GM12878 (cell line): ENCODE measurements around the gene SNRK. TPM values are rescaled to one million over a fixed set of nuclear protein-coding genes. Genes with fewer than 3 reads are reported as not detected.

ENCODE experiments used
- ATAC-seq: fragments of 200-7000 bp; cut with Tn5 transposase; 3 replicates; pipeline ENCODE4 v1.9.1; 2020; ENCODE audit warnings: mild to moderate bottlenecking, moderate library complexity
- BruUV-seq: library from RNA; stranded (reverse); fragments of 400-500 nt; replicated peaks from 2 replicates; lab custom pipeline; 2021; lab: Mats Ljungman, UMichigan
- CTCF ChIA-PET: fragments of 300-600 bp; sonication (Branson Sonifier 250); formaldehyde crosslinking; extraction: SDS; loops from one replicate; lab custom pipeline; 2021; ENCODE audit warnings: inconsistent platforms; lab: Yijun Ruan, JAX
- POLR2A ChIA-PET: fragments of 350-600 bp; formaldehyde crosslinking; extraction: SDS; loops from one replicate; lab custom pipeline; 2021; ENCODE audit warnings: inconsistent platforms; lab: Charles Lee
- RAD21 ChIA-PET: fragments of 300-600 bp; sonication (Branson Sonifier 250); formaldehyde crosslinking; loops from one replicate; lab custom pipeline; 2023; ENCODE audit warnings: antibody characterized with exemption; ENCODE audit not compliant: unreplicated experiment; lab: Charles Lee
- SMC1A ChIA-PET: fragments of 300-600 bp; sonication (Branson Sonifier 250); formaldehyde crosslinking; loops from one replicate; lab custom pipeline; 2023; ENCODE audit not compliant: unreplicated experiment, uncharacterized antibody; lab: Charles Lee
- DNase-seq: peaks from one replicate; pipeline ENCODE4 v3.0.0-alpha.2; 2011; ENCODE audit warnings: low read depth, low spot score
- FAIRE-seq: peaks from 3 replicates; lab custom pipeline; 2011; peaks lifted over from hg19 to GRCh38; lab: Jason Lieb, UNC
- H2AFZ ChIP-seq: 2 replicates; pipeline ENCODE4 v1.6.0; 2011; ENCODE audit warnings: low read depth, low read length, control low read depth; ENCODE audit not compliant: control insufficient read depth
- H3K27ac ChIP-seq: 2 replicates; pipeline ENCODE4 v1.5.1; 2011; ENCODE audit warnings: control low read depth; ENCODE audit not compliant: control insufficient read depth, insufficient read depth
- H3K27me3 ChIP-seq, 2 experiments: replicated peaks in 1 of 2; 2 replicates each; pipeline versions ENCODE4 v1.6.0 to v1.6.1; 2011; ENCODE audit warnings: low read length in 1 of 2; ENCODE audit not compliant: control insufficient read depth in 2 of 2, insufficient read depth in 2 of 2
- H3K36me3 ChIP-seq, 2 experiments: 2 replicates each; pipeline ENCODE4 v1.5.1; 2011; ENCODE audit warnings: low read length in 1 of 2; ENCODE audit not compliant: control insufficient read depth in 2 of 2, insufficient read depth in 2 of 2
- H3K4me1 ChIP-seq: 2 replicates; pipeline ENCODE4 v1.6.1; 2011; ENCODE audit warnings: mild to moderate bottlenecking, low read length, moderate library complexity, mixed read lengths; ENCODE audit not compliant: control insufficient read depth, insufficient read depth
- H3K4me2 ChIP-seq: 2 replicates; pipeline ENCODE4 v1.6.0; 2011; ENCODE audit warnings: control low read depth; ENCODE audit not compliant: control insufficient read depth, insufficient read depth
- H3K4me3 ChIP-seq: fragments of 200-600 bp; sonication (generic); 2 replicates; pipeline ENCODE4 v1.5.1; 2016
- H3K79me2 ChIP-seq: 2 replicates; pipeline ENCODE4 v1.6.0; 2011; ENCODE audit warnings: low read length; ENCODE audit not compliant: control insufficient read depth, insufficient read depth
- H3K9ac ChIP-seq: 2 replicates; pipeline ENCODE4 v1.8.0; 2011; ENCODE audit warnings: low read length, control low read depth, mixed read lengths; ENCODE audit not compliant: control insufficient read depth, insufficient read depth
- H3K9me3 ChIP-seq: replicated peaks from 3 replicates; pipeline ENCODE4 v1.5.1; 2011; ENCODE audit warnings: mild to moderate bottlenecking, low read length; ENCODE audit not compliant: control insufficient read depth, insufficient read depth
- H4K20me1 ChIP-seq: 2 replicates; pipeline ENCODE4 v1.6.0; 2011; ENCODE audit not compliant: control insufficient read depth, insufficient read depth
- BRCA1 ChIP-seq: IDR thresholded peaks from 2 replicates; pipeline ENCODE4 v1.6.1; 2011; ENCODE audit warnings: low read depth, low read length, improper control_type of control experiment
- E2F4 ChIP-seq: IDR thresholded peaks from 2 replicates; pipeline ENCODE4 v1.6.1; 2012; ENCODE audit warnings: low read depth, low read length, improper control_type of control experiment
- KAT2A ChIP-seq: conservative IDR thresholded peaks from 2 replicates; pipeline ENCODE4 v1.6.1; 2011; ENCODE audit warnings: low read depth, low read length; ENCODE audit not compliant: control insufficient read depth
- POLR2AphosphoS2 ChIP-seq: IDR thresholded peaks from 2 replicates; pipeline ENCODE4 v1.6.1; 2011; ENCODE audit warnings: low read depth, mild to moderate bottlenecking, low read length, improper control_type of control experiment, moderate library complexity
- SMAD1 ChIP-seq: fragments of 450-650 bp; IDR thresholded peaks from 2 replicates; pipeline ENCODE4 v1.6.1; 2018; ENCODE audit warnings: mild to moderate bottlenecking, low read depth; ENCODE audit not compliant: partially characterized antibody
- SMAD5 ChIP-seq: IDR thresholded peaks from 2 replicates; pipeline ENCODE4 v1.6.1; 2016; ENCODE audit warnings: antibody characterized with exemption, low read depth
- TCF3 ChIP-seq: IDR thresholded peaks from 2 replicates; pipeline ENCODE4 v1.6.1; 2012; ENCODE audit warnings: low read depth, mild to moderate bottlenecking, low read length, borderline replicate concordance; ENCODE audit not compliant: insufficient read depth
- ZBTB4 ChIP-seq: fragments of 450-650 bp; formaldehyde crosslinking; IDR thresholded peaks from 2 replicates; pipeline ENCODE4 v1.4.0; 2022; ENCODE audit warnings: mild to moderate bottlenecking, moderate library complexity
- ZZZ3 ChIP-seq: IDR thresholded peaks from 2 replicates; pipeline ENCODE4 v1.6.1; 2011; ENCODE audit warnings: low read depth; ENCODE audit not compliant: control insufficient read depth, insufficient read length
- WGBS: methylation state at CpG from one replicate; pipeline ENCODE4 v1.1.6; 2016; ENCODE audit warnings: low lambda C conversion rate; ENCODE audit not compliant: insufficient replicate concordance, insufficient coverage; ENCODE audit errors: missing lambda C conversion rate; 5-methylcytosine and 5-hydroxymethylcytosine counted together
- in situ Hi-C: fragments of 300-500 bp; cut with MboI; formaldehyde crosslinking; loops from 9 replicates; pipeline ENCODE4 v1.14.3; 2018; ENCODE audit warnings: mixed read lengths
- intact Hi-C: fragments of 100-400 bp; cut with micrococcal nuclease; formaldehyde crosslinking; loops from one replicate; pipeline ENCODE4 v1.14.2; 2022; ENCODE audit not compliant: unreplicated experiment
- polyA plus RNA-seq, 11 experiments: library from polyadenylated mRNA; depleted of rRNA in 4 of 11; unstranded in 6 of 11; stranded (reverse) in 5 of 11; fragments of >200 nt; fragmentation: Nextera tagmentation in 4 of 11; fragmentation: Illumina TruSeq in 1 of 11; extraction: Ambion mirVana in 4 of 11; extraction: Trizol in 1 of 11; gene quantifications; 1 replicate in 1 of 11; 2 replicates in 10 of 11; pipeline versions ENCODE4 v1.2.1 to v1.2.3, GENCODE V29; 2011 to 2016; ENCODE audit warnings: inconsistent platforms in 2 of 11, missing spikeins in 2 of 11, low read depth in 1 of 11
- total RNA-seq, 4 experiments: library from RNA; depleted of rRNA in 3 of 4; stranded (reverse); fragments of >200 nt in 3 of 4; fragmentation: Illumina TruSeq in 1 of 4; extraction: Trizol in 1 of 4; gene quantifications; 2 replicates each; pipeline versions ENCODE4 v1.2.1 to v1.2.3, GENCODE V29; 2013 to 2021

The SNRK gene
- total and polyA plus RNA-seq, 10 of the 15 experiments (the other 5 are each of a cell fraction or from before 2014, with no cell fraction given) = 1.6 to 12.1 (median 7.6) TPM

GRCh38 chr3:43345246-43345645 lies 58.9 kb downstream of the SNRK start:
- intact Hi-C loops (no loop called here), in situ Hi-C loops (no loop called here)
- Histone ChIP-seq H2AFZ (no peak overlapping the region), H3K4me1 (no peaks in the 10 kb centered on the region), H3K9ac (no peak overlapping the region), H3K9me3 (no peaks in the 10 kb centered on the region), H3K36me3 (peaks cover 8 to 12% of the 10 kb centered on the region in 2 experiments), H3K4me3 (no peak overlapping the region), H3K27ac (no peak overlapping the region), H3K27me3 (no peaks in the 10 kb centered on the region), H4K20me1 (no peaks in the 10 kb centered on the region), H3K79me2 (no peaks in the 10 kb centered on the region), H3K4me2 (no peak overlapping the region)
- no peak for FAIRE-seq
- RAD21 ChIA-PET = no interaction called here
- no TSS peak for BruUV-seq
- TF ChIP-seq ZBTB4 (CRISPR knock-in tag) = no peak
- no peak for TF ChIP-seq ZZZ3
- no peak for TF ChIP-seq E2F4
- no peak for TF ChIP-seq POLR2AphosphoS2
- TF ChIP-seq SMAD5 = no peak
- TF ChIP-seq KAT2A = no peak
- TF ChIP-seq TCF3 = no peak
- TF ChIP-seq SMAD1 = no peak
- TF ChIP-seq BRCA1 = no peak
- POLR2A ChIA-PET = no interaction called here
- DNase-seq = no peak
- CTCF ChIA-PET = interaction anchor here (1.1 kb wide), 1 partner anchor 33 kb away, joined by 4 read pairs; no protein-coding TSS in a partner anchor
- SMC1A ChIA-PET = no interaction called here
- no peak for ATAC-seq
- WGBS = 97% methylated on average over 4 of the region's 4 CpGs
